ENCODE measurements around the gene URM1. TPM values are rescaled to one million over a fixed set of nuclear protein-coding genes. Genes with fewer than 3 reads are reported as not detected.
"Not testable (repeated sequence)": the region's sequence is repeated elsewhere in the genome, so short reads cannot be mapped to it uniquely, and the experiment has no call there.

The URM1 gene
- total RNA-seq, 1 donor from 2014 or later, result 37.5 TPM

GRCh38 chr9:128419061-128419925 lies 48.1 kb downstream of the URM1 start:
- Histone ChIP-seq H3K9me3 (no peaks in the 10 kb centered on the region), H3K27ac (no peak overlapping the region), H3K4me3 (peak overlapping the region; percentile 89 to 93), H3K4me1 (peaks cover 0 to 17% of the 10 kb centered on the region in 2 donors), H3K27me3 (no peaks in the 10 kb centered on the region), H3K36me3 (peaks cover 0 to 4% of the 10 kb centered on the region in 2 donors)
- no peak for DNase-seq (ENCODE audit: low spot score in 2 of 2)
- no peak for TF ChIP-seq CTCF (IDR thresholded peaks at IDR 0.05)
- intact Hi-C loops (cut with DNase I), result no loop called here

DNA sequence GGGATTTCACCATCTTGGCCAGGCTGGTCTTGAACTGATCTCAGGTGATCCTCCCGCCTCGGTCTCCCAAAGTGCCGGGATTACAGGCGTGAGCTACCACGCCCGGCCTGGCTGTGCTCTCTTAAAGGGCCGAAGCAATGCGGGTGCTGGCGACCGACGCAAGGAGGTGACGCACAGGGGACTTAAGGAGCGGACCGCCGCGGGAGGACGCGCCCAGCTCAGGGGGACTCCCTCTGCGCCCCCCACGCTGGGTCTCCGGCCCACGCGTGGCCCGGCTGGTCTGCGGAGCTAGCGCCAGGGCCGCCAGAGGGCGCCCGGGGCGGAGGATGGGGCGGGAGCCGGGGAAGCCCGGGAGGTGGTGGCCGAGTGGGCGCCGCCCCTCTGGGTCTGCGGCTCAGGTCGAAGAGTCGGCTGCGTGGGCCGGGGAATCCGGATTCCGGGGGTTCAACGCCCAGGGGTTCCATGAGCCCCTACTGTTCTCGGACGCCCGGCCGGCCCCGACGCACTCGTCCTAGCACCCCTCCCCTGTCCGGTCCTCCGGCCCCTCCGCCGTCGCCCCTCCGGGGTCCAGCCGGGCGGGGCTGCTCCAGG lies 49.0 kb downstream of the URM1 start:
- H3K27me3 ChIP-seq, result no peaks in the 10 kb centered on the region
- H3K4me3 ChIP-seq, result peak overlapping the region; percentile 89 to 93
- peaks cover 0 to 17% of the 10 kb centered on the region in 2 donors for H3K4me1 ChIP-seq
- peak; percentile 81 to 90 (median 84) for TF ChIP-seq CTCF (IDR thresholded peaks at IDR 0.05)
- DNase-seq (ENCODE audit: low spot score in 2 of 2), result peak in 1 of 2 donors; percentile 85
- peaks cover 0 to 7% of the 10 kb centered on the region in 2 donors for H3K36me3 ChIP-seq
- intact Hi-C loops (cut with DNase I), result loop anchor here (1.0 to 2.0 kb wide), 3 partner anchors 36 to 57 kb away; partner anchors contain the start of genes ODF2 and URM1
- H3K9me3 ChIP-seq, result no peaks in the 10 kb centered on the region
- peak overlapping the region; percentile 82 for H3K27ac ChIP-seq

GRCh38 chr9:128420651-128421481 lies 49.7 kb downstream of the URM1 start, which contains the start of gene CERCAM:
Gene CERCAM (plus strand): TSS chr9:128420857. CDS start chr9:128420878, 21 bp downstream.
- Histone ChIP-seq H3K9me3 (no peaks in the 10 kb centered on the region), H3K4me1 (peaks cover 0 to 17% of the 10 kb centered on the region in 2 donors), H3K36me3 (peaks cover 0 to 9% of the 10 kb centered on the region in 2 donors), H3K27ac (peak within 1 kb of the TSS; percentile 82), H3K4me3 (peak within 1 kb of the TSS; percentile 89 to 93), H3K27me3 (no peaks in the 10 kb centered on the region)
- intact Hi-C loops (cut with DNase I), result loop anchor here (1.0 to 2.0 kb wide), 3 partner anchors 35 to 58 kb away; partner anchors contain the start of genes ODF2 and URM1
- TF ChIP-seq CTCF (IDR thresholded peaks at IDR 0.05), result no peak
- DNase-seq (ENCODE audit: low spot score in 2 of 2), result peak in 1 of 2 donors; percentile 76

- intact Hi-C loops (cut with DNase I), result loop anchor here (2.0 kb wide), 2 partner anchors 51 to 59 kb away; partner anchors contain the start of gene URM1
- DNase-seq (ENCODE audit: low spot score in 2 of 2), result peak in 1 of 2 donors; percentile 68
- peaks cover 0 to 13% of the 10 kb centered on the region in 2 donors for H3K36me3 ChIP-seq
- H3K27me3 ChIP-seq, result no peaks in the 10 kb centered on the region
- TF ChIP-seq CTCF (IDR thresholded peaks at IDR 0.05), result no peak
- peak overlapping the region; percentile 89 to 93 for H3K4me3 ChIP-seq
- H3K27ac ChIP-seq, result peak overlapping the region; percentile 82
- H3K9me3 ChIP-seq, result no peaks in the 10 kb centered on the region
- H3K4me1 ChIP-seq, result peaks cover 0 to 17% of the 10 kb centered on the region in 2 donors
Measured at GRCh38 chr9:128421482-128421996, 50.4 kb downstream of the URM1 start.

GRCh38 chr9:128422022-128422782 lies 51.0 kb downstream of the URM1 start:
- H3K4me3 ChIP-seq, result peak overlapping the region in 1 of 2 donors; percentile 93
- H3K27ac ChIP-seq, result peak overlapping the region; percentile 82
- DNase-seq (ENCODE audit: low spot score in 2 of 2); intact Hi-C loops (cut with DNase I); H3K9me3 ChIP-seq; H3K27me3 ChIP-seq: not testable (repeated sequence)
- H3K4me1 ChIP-seq, result peaks cover 0 to 17% of the 10 kb centered on the region in 2 donors
- H3K36me3 ChIP-seq, result peaks cover 0 to 17% of the 10 kb centered on the region in 2 donors

Measured in ascending aorta (tissue), 2 donors.